ENCODE data around the gene RDH8. TPM values are rescaled to one million over a fixed set of nuclear protein-coding genes. Genes with fewer than 3 reads are reported as not detected.

RDH8 gene
- total and polyA plus RNA-seq, 2 experiments from 2014 or later = not detected

GRCh38 chr19:9986787-9987281 is 26.4 kb upstream of the RDH8 start:
- TF ChIP-seq EZH2phosphoT487 (IDR thresholded peaks at IDR 0.05; ENCODE audit: low read depth, severe bottlenecking, unreplicated experiment) (no peak), EZH2 (IDR thresholded peaks at IDR 0.05; ENCODE audit: borderline replicate concordance) (no peak)
- TF ChIP-seq, protein P1, sequence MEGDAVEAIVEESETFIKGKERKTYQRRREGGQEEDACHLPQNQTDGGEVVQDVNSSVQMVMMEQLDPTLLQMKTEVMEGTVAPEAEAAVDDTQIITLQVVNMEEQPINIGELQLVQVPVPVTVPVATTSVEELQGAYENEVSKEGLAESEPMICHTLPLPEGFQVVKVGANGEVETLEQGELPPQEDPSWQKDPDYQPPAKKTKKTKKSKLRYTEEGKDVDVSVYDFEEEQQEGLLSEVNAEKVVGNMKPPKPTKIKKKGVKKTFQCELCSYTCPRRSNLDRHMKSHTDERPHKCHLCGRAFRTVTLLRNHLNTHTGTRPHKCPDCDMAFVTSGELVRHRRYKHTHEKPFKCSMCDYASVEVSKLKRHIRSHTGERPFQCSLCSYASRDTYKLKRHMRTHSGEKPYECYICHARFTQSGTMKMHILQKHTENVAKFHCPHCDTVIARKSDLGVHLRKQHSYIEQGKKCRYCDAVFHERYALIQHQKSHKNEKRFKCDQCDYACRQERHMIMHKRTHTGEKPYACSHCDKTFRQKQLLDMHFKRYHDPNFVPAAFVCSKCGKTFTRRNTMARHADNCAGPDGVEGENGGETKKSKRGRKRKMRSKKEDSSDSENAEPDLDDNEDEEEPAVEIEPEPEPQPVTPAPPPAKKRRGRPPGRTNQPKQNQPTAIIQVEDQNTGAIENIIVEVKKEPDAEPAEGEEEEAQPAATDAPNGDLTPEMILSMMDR (IDR thresholded peaks at IDR 0.05; ENCODE audit: poor library complexity) = no peak
- H3K27ac ChIP-seq = no peak overlapping the region
- H2AFZ ChIP-seq = no peak overlapping the region
- H3K4me3 ChIP-seq = no peak overlapping the region
- no peak for DNase-seq (ENCODE audit: low spot score)
- H3K27me3 ChIP-seq = no peaks in the 10 kb centered on the region
- H3K4me1 ChIP-seq (ENCODE audit: insufficient read depth) = no peaks in the 10 kb centered on the region
- no peaks in the 10 kb centered on the region for H3K36me3 ChIP-seq (replicated peaks; ENCODE audit: insufficient read depth, low read depth)
- H3K9me2 ChIP-seq (replicated peaks; ENCODE audit: insufficient read depth) = no peaks in the 10 kb centered on the region
- no peaks in the 10 kb centered on the region for H3K9me3 ChIP-seq (ENCODE audit: low read depth)
- 72% methylated on average over 8 of the region's 8 CpGs for WGBS (ENCODE audit: low lambda C conversion rate, missing lambda C conversion rate)
- H3K4me2 ChIP-seq = no peak overlapping the region
- no peaks in the 10 kb centered on the region for H4K20me1 ChIP-seq (ENCODE audit: insufficient read depth, poor library complexity, severe bottlenecking)
- no peaks in the 10 kb centered on the region for H3K79me2 ChIP-seq

DNA sequence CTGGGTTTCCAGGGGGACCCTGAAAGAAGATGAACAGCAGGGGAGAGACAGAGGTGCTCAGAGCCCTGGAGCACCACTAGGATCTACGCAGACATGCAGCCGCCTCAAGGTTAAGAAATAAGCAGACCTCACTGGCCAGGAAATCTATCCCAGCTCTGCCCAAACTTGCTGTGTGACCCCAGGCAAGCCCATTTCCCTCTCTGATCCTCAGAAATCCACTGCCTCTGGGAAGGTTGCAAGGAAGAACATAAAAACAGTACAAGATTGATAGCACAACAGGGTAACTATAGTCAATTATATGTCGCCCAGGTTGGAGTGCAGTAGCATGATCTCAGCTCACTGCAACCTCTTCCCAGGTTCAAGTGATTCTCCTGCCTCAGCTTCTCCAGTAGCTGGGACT is 23.8 kb upstream of the RDH8 start:
- TF ChIP-seq, protein P1 (IDR thresholded peaks at IDR 0.05; ENCODE audit: poor library complexity) = no peak
- TF ChIP-seq EZH2phosphoT487 (IDR thresholded peaks at IDR 0.05; ENCODE audit: low read depth, severe bottlenecking, unreplicated experiment) = no peak
- TF ChIP-seq EZH2 (IDR thresholded peaks at IDR 0.05; ENCODE audit: borderline replicate concordance) = no peak
- H3K9me2 ChIP-seq (replicated peaks; ENCODE audit: insufficient read depth) = no peaks in the 10 kb centered on the region
- 94% methylated on average over 3 of the region's 3 CpGs for WGBS (ENCODE audit: low lambda C conversion rate, missing lambda C conversion rate)

DNA sequence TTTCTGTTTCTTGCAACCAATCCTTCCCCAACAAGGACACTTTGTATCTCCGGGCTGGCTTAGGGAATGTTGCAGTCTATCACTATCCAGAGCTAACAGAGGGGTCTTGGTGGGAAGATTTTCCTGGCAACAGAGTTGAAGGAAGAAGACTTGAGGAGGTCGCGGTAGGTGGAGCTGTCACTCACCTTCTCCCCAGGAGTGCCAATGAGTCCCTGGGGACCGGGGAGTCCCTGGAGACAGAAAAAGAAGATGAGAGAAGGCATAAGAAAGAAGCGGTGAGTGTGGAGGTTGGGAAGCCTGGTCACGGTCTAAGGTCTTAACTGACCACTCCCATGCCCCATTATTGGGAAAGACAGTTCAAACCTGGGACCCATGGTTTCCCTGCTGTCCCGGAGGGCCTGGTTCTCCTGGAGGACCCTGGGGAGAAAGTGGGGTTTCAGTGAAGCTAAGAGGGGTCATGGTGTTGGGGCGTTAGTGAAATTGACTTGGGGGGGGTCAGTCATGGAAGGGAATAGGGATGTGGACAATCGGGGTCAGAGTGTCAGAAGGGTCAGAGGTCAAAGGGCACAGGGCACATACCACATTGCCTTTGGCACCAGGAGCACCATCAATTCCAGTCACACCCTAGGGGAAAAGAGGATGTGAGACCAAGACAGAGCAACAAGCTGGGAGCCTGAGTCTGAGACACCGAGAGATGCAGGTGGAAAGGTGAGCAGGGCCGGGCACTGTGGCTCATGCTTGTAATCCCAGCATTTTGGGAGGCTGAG is 21.7 kb upstream of the RDH8 start:
- 83% methylated on average over 11 of the region's 11 CpGs for WGBS (ENCODE audit: low lambda C conversion rate, missing lambda C conversion rate)

More for the DNA sequence above, 23.8 kb upstream of the RDH8 start:
- no peaks in the 10 kb centered on the region for H4K20me1 ChIP-seq (ENCODE audit: insufficient read depth, poor library complexity, severe bottlenecking)
- H3K79me2 ChIP-seq = no peaks in the 10 kb centered on the region
- no peaks in the 10 kb centered on the region for H3K36me3 ChIP-seq (replicated peaks; ENCODE audit: insufficient read depth, low read depth)
- no peaks in the 10 kb centered on the region for H3K27me3 ChIP-seq
- H3K4me2 ChIP-seq = no peak overlapping the region
- no peak overlapping the region for H3K27ac ChIP-seq
- H3K4me1 ChIP-seq (ENCODE audit: insufficient read depth) = no peaks in the 10 kb centered on the region
- H2AFZ ChIP-seq = no peak overlapping the region
- no peak overlapping the region for H3K4me3 ChIP-seq
- H3K9me3 ChIP-seq (ENCODE audit: low read depth) = no peaks in the 10 kb centered on the region
- no peak for DNase-seq (ENCODE audit: low spot score)

More for the DNA sequence above, 21.7 kb upstream of the RDH8 start:
- Histone ChIP-seq H3K4me3 (no peak overlapping the region), H3K9me3 (ENCODE audit: low read depth) (no peaks in the 10 kb centered on the region), H3K27ac (no peak overlapping the region), H3K4me1 (ENCODE audit: insufficient read depth) (no peaks in the 10 kb centered on the region), H4K20me1 (ENCODE audit: insufficient read depth, poor library complexity, severe bottlenecking) (no peaks in the 10 kb centered on the region), H3K79me2 (no peaks in the 10 kb centered on the region), H2AFZ (no peak overlapping the region), H3K9me2 (replicated peaks; ENCODE audit: insufficient read depth) (no peaks in the 10 kb centered on the region), H3K27me3 (no peaks in the 10 kb centered on the region), H3K4me2 (no peak overlapping the region), H3K36me3 (replicated peaks; ENCODE audit: insufficient read depth, low read depth) (no peaks in the 10 kb centered on the region)
- no peak for DNase-seq (ENCODE audit: low spot score)
- no peak for TF ChIP-seq EZH2 (IDR thresholded peaks at IDR 0.05; ENCODE audit: borderline replicate concordance)
- TF ChIP-seq EZH2phosphoT487 (IDR thresholded peaks at IDR 0.05; ENCODE audit: low read depth, severe bottlenecking, unreplicated experiment) = no peak
- TF ChIP-seq, protein P1 (IDR thresholded peaks at IDR 0.05; ENCODE audit: poor library complexity) = no peak
